Uterine smooth muscle cell (primary cell): ENCODE results near the gene SLU7. TPM values are rescaled to one million over a fixed set of nuclear protein-coding genes. Genes with fewer than 3 reads are reported as not detected.

Experiments
- total RNA-seq: library from RNA; depleted of rRNA; stranded (reverse); fragments of >200 nt; gene quantifications from 2 replicates; pipeline ENCODE4 v1.2.3, GENCODE V29; 2014

SLU7 gene
- total RNA-seq = 62.1 and 106 TPM in 2 replicates

GRCh38 chr5:160418561-160419457, at the start of gene SLU7:
SLU7 (minus strand) TSS chr5:160419081; CDS start chr5:160415294, 3,787 bp downstream.

GRCh38 chr5:160421625-160422258, 2.9 kb upstream of the SLU7 start, which contains the start of gene PTTG1:
PTTG1 (plus strand) TSS chr5:160421855; CDS start chr5:160422313, 458 bp downstream.

GRCh38 chr5:160399402-160400353, 19.2 kb downstream of the SLU7 start, which contains the start of gene FAM200C:
FAM200C (minus strand) TSS chr5:160400054; CDS start chr5:160395490, 4,564 bp downstream.

GRCh38 chr5:160369990-160370712, 48.7 kb downstream of the SLU7 start, which contains the start of gene C1QTNF2:
C1QTNF2 (minus strand) TSS chr5:160370626; CDS start chr5:160355011, 15,615 bp downstream.

Other genes starting within 250 kb of the SLU7 start
- not detected in 2 replicates for gene FABP6, start 189.6 kb downstream of the SLU7 start, total RNA-seq
- 0.11 and 0.12 TPM in 2 replicates for gene CCNJL, start 106.5 kb downstream of the SLU7 start, total RNA-seq
- 1.1 and 2.0 TPM in 2 replicates for gene C1QTNF2, start 48.5 kb downstream of the SLU7 start, total RNA-seq
- 6.0 and 7.6 TPM in 2 replicates for gene FAM200C, start 19.0 kb downstream of the SLU7 start, total RNA-seq
- gene PTTG1, start 2.8 kb upstream of the SLU7 start, total RNA-seq = 119 and 384 TPM in 2 replicates